GM12878 (cell line): ENCODE measurements around the gene MYCBPAP. TPM values are rescaled to one million over a fixed set of nuclear protein-coding genes. Genes with fewer than 3 reads are reported as not detected.

Source experiments
- BHLHE40 ChIP-seq, 2 experiments: fragments of 450-650 bp in 1 of 2; IDR thresholded peaks; 2 replicates each; pipeline ENCODE4 v1.6.1; 2011 to 2017; ENCODE audit warnings: low read depth in 2 of 2, borderline replicate concordance in 1 of 2, improper control_type of control experiment in 1 of 2, low read length in 1 of 2, mild to moderate bottlenecking in 1 of 2
- EGR1 ChIP-seq, 2 experiments: IDR thresholded peaks; 1 replicate in 1 of 2; 2 replicates in 1 of 2; pipeline ENCODE4 v1.6.1; 2011 to 2012; ENCODE audit warnings: low read depth in 2 of 2, low read length in 2 of 2, borderline replicate concordance in 1 of 2, mild to moderate bottlenecking in 1 of 2, moderate library complexity in 1 of 2
- HCFC1 ChIP-seq: fragments of 150-350 bp; IDR thresholded peaks from 2 replicates; pipeline ENCODE4 v1.6.1; 2014; ENCODE audit warnings: low read length
- HDAC6 ChIP-seq: fragments of 200-600 bp; sonication (generic); IDR thresholded peaks from one replicate; pipeline ENCODE4 v1.8.0; 2017; ENCODE audit warnings: antibody characterized with exemption; ENCODE audit not compliant: unreplicated experiment
- JUND ChIP-seq: IDR thresholded peaks from 2 replicates; pipeline ENCODE4 v1.6.1; 2012; ENCODE audit warnings: low read depth, mild to moderate bottlenecking, low read length, improper control_type of control experiment, moderate library complexity
- LARP7 ChIP-seq: fragments of 450-650 bp; IDR thresholded peaks from 2 replicates; pipeline ENCODE4 v1.6.1; 2017; ENCODE audit warnings: mild to moderate bottlenecking
- MTA2 ChIP-seq: fragments of 450-650 bp; IDR thresholded peaks from 2 replicates; pipeline ENCODE4 v1.6.1; 2016; ENCODE audit warnings: low read depth, mild to moderate bottlenecking, moderate library complexity
- NR2F1 ChIP-seq: fragments of 450-650 bp; conservative IDR thresholded peaks from 2 replicates; pipeline ENCODE4 v1.6.1; 2017; ENCODE audit warnings: mild to moderate bottlenecking
- PAX5 ChIP-seq: IDR thresholded peaks from 2 replicates; pipeline ENCODE4 v1.6.1; 2011; ENCODE audit warnings: low read depth, low read length, borderline replicate concordance
- PML ChIP-seq: IDR thresholded peaks from 2 replicates; pipeline ENCODE4 v1.6.1; 2012; ENCODE audit warnings: low read length, inconsistent platforms
- POLR2AphosphoS5 ChIP-seq: IDR thresholded peaks from 2 replicates; pipeline ENCODE4 v1.6.1; 2011; ENCODE audit warnings: mild to moderate bottlenecking, low read length, inconsistent platforms
- RCOR1 ChIP-seq: conservative IDR thresholded peaks from 2 replicates; pipeline ENCODE4 v1.6.1; 2012; ENCODE audit warnings: low read depth, low read length, improper control_type of control experiment
- RUNX3 ChIP-seq: IDR thresholded peaks from 2 replicates; pipeline ENCODE4 v1.6.1; 2012; ENCODE audit warnings: low read length, inconsistent platforms
- SMAD1 ChIP-seq: fragments of 450-650 bp; IDR thresholded peaks from 2 replicates; pipeline ENCODE4 v1.6.1; 2018; ENCODE audit warnings: mild to moderate bottlenecking, low read depth; ENCODE audit not compliant: partially characterized antibody
- SRF ChIP-seq, 2 experiments: IDR thresholded peaks; 2 replicates each; pipeline ENCODE4 v1.6.1; 2011; ENCODE audit warnings: low read depth in 2 of 2, low read length in 2 of 2, mild to moderate bottlenecking in 1 of 2, moderate library complexity in 1 of 2
- STAT1 ChIP-seq: fragments of 450-650 bp; conservative IDR thresholded peaks from 2 replicates; pipeline ENCODE4 v1.6.1; 2014; ENCODE audit warnings: antibody characterized with exemption, mild to moderate bottlenecking
- TCF3 ChIP-seq: IDR thresholded peaks from 2 replicates; pipeline ENCODE4 v1.6.1; 2012; ENCODE audit warnings: low read depth, mild to moderate bottlenecking, low read length, borderline replicate concordance; ENCODE audit not compliant: insufficient read depth
- WRNIP1 ChIP-seq: IDR thresholded peaks from 2 replicates; pipeline ENCODE4 v1.6.1; 2011; ENCODE audit warnings: low read depth, low read length, improper control_type of control experiment, borderline replicate concordance
- ZNF207 ChIP-seq: fragments of 450-650 bp; IDR thresholded peaks from 2 replicates; pipeline ENCODE4 v1.6.1; 2014; ENCODE audit warnings: antibody characterized with exemption, mild to moderate bottlenecking, borderline replicate concordance
- ZNF24 ChIP-seq: fragments of 450-650 bp; IDR thresholded peaks from 2 replicates; pipeline ENCODE4 v1.6.1; 2017; ENCODE audit warnings: antibody characterized with exemption, mild to moderate bottlenecking
- polyA plus RNA-seq, 11 experiments: library from polyadenylated mRNA; depleted of rRNA in 4 of 11; unstranded in 6 of 11; stranded (reverse) in 5 of 11; fragments of >200 nt; fragmentation: Nextera tagmentation in 4 of 11; fragmentation: Illumina TruSeq in 1 of 11; extraction: Ambion mirVana in 4 of 11; extraction: Trizol in 1 of 11; gene quantifications; 1 replicate in 1 of 11; 2 replicates in 10 of 11; pipeline versions ENCODE4 v1.2.1 to v1.2.3, GENCODE V29; 2011 to 2016; ENCODE audit warnings: inconsistent platforms in 2 of 11, missing spikeins in 2 of 11, low read depth in 1 of 11
- total RNA-seq, 4 experiments: library from RNA; depleted of rRNA in 3 of 4; stranded (reverse); fragments of >200 nt in 3 of 4; fragmentation: Illumina TruSeq in 1 of 4; extraction: Trizol in 1 of 4; gene quantifications; 2 replicates each; pipeline versions ENCODE4 v1.2.1 to v1.2.3, GENCODE V29; 2013 to 2021
- TF ChIP-seq, protein P1 (sequence below): IDR thresholded peaks from 2 replicates; pipeline ENCODE4 v1.6.1; 2011; ENCODE audit warnings: mild to moderate bottlenecking, low read depth, low read length, moderate library complexity; ENCODE audit not compliant: insufficient replicate concordance
- TF ChIP-seq, protein P2 (sequence below): IDR thresholded peaks from 2 replicates; pipeline ENCODE4 v1.6.1; 2011; ENCODE audit warnings: borderline replicate concordance, low read depth, mild to moderate bottlenecking, moderate library complexity, mixed read lengths, low read length; ENCODE audit not compliant: insufficient read depth; ENCODE audit errors: extremely low read length
- TF ChIP-seq, protein P3 (sequence below): fragments of 450-650 bp; IDR thresholded peaks from 2 replicates; pipeline ENCODE4 v1.6.1; 2017; ENCODE audit warnings: antibody characterized with exemption, mild to moderate bottlenecking, moderate library complexity

MYCBPAP gene
- total and polyA plus RNA-seq, 10 of the 15 experiments (the other 5 are each of a cell fraction or from before 2014, with no cell fraction given), result 0.23 to 2.7 (median 1.5) TPM

DNA sequence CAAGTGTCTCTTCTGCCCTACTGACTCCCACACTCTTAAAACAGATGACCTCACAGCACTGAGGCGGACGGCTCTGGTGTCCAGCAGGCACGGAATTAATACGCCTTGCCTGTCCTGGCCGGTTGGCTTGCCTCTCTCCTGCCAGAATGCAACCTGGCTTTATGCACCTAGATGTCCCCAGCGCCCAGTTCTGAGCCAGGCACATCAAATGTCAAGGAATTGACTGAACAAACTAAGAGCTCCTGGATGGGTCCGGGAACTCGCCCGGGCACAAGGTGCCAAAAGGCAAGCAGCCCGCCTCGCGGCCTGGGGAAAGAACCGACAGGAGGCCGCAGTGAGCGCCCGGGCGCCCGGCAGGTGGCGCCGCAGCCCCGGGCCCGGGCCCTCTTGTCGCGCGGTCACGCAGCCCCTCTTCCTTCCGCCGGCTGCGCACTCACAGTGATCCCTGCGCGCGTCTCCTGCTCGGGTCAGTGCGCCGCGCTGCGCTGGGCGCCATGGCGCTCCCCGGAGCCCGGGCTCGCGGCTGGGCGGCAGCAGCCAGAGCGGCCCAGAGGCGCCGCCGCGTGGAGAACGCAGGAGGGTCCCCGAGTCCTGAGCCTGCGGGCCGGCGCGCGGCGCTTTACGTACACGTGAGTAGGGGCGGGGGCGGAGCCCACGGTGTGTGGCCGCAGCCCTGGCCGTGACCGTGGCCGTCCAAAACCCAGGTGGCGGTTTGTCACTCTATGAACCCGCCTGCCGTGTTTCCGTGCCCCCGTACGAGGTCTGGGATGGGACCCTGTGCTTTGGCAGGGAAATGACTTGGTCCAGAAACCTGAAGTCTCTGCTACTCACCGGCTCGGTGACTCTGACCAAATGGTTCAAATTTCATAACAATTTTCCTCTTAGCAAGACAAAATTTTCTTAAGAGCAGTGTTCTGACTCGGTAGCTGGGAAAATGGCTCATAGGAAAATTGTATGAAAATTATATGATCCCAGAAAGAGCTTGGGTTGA lies 29.6 kb upstream of the MYCBPAP start, which contains the start of gene RSAD1 (continued):
- TF ChIP-seq SRF (IDR thresholded peaks at IDR 0.05; ENCODE audit: low read depth in 2 of 2, low read length in 2 of 2) (0 out of 4 replicates have a peak, but pooled peaks of 1 of the 2 experiments have one; percentile 41), SMAD1 (no peak), MTA2 (no peak), HDAC6 (peak; percentile 74), ZNF207 (peak; percentile 98), NR2F1 (peak; percentile 94), STAT1 (peak; percentile 92; the same call in 1 of the 2 replicates), JUND (no peak), PAX5 (0 out of 2 replicates have a peak, but pooled peaks have one; percentile 71), LARP7 (peak; percentile 99), RCOR1 (peak; percentile 78; the same call in 1 of the 2 replicates), TCF3 (peak; percentile 74; the same call in 1 of the 2 replicates), RUNX3 (peak; percentile 75), BHLHE40 (IDR thresholded peaks at IDR 0.05; ENCODE audit: borderline replicate concordance in 1 of 2, low read depth in 2 of 2, low read length in 1 of 2) (peak; percentile 97 to 99), ZNF24 (peak; percentile 84), HCFC1 (peak; percentile 57), PML (no peak; the same call in 1 of the 2 replicates), POLR2AphosphoS5 (peak; percentile 74), EGR1 (IDR thresholded peaks at IDR 0.05; ENCODE audit: borderline replicate concordance in 1 of 2, low read depth in 2 of 2, low read length in 2 of 2) (peak; percentile 43 to 80), WRNIP1 (no peak)
- TF ChIP-seq, protein P1, sequence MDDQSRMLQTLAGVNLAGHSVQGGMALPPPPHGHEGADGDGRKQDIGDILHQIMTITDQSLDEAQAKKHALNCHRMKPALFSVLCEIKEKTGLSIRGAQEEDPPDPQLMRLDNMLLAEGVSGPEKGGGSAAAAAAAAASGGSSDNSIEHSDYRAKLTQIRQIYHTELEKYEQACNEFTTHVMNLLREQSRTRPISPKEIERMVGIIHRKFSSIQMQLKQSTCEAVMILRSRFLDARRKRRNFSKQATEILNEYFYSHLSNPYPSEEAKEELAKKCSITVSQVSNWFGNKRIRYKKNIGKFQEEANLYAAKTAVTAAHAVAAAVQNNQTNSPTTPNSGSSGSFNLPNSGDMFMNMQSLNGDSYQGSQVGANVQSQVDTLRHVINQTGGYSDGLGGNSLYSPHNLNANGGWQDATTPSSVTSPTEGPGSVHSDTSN, result no peak
- TF ChIP-seq, protein P2, sequence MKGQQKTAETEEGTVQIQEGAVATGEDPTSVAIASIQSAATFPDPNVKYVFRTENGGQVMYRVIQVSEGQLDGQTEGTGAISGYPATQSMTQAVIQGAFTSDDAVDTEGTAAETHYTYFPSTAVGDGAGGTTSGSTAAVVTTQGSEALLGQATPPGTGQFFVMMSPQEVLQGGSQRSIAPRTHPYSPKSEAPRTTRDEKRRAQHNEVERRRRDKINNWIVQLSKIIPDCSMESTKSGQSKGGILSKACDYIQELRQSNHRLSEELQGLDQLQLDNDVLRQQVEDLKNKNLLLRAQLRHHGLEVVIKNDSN, result peak; percentile 49
- TF ChIP-seq, protein P3, sequence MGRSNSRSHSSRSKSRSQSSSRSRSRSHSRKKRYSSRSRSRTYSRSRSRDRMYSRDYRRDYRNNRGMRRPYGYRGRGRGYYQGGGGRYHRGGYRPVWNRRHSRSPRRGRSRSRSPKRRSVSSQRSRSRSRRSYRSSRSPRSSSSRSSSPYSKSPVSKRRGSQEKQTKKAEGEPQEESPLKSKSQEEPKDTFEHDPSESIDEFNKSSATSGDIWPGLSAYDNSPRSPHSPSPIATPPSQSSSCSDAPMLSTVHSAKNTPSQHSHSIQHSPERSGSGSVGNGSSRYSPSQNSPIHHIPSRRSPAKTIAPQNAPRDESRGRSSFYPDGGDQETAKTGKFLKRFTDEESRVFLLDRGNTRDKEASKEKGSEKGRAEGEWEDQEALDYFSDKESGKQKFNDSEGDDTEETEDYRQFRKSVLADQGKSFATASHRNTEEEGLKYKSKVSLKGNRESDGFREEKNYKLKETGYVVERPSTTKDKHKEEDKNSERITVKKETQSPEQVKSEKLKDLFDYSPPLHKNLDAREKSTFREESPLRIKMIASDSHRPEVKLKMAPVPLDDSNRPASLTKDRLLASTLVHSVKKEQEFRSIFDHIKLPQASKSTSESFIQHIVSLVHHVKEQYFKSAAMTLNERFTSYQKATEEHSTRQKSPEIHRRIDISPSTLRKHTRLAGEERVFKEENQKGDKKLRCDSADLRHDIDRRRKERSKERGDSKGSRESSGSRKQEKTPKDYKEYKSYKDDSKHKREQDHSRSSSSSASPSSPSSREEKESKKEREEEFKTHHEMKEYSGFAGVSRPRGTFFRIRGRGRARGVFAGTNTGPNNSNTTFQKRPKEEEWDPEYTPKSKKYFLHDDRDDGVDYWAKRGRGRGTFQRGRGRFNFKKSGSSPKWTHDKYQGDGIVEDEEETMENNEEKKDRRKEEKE, result peak; percentile 67; the same call in 1 of the 2 replicates
